ENCODE measurements around the gene GALNT13.

GALNT13 gene

DNA sequence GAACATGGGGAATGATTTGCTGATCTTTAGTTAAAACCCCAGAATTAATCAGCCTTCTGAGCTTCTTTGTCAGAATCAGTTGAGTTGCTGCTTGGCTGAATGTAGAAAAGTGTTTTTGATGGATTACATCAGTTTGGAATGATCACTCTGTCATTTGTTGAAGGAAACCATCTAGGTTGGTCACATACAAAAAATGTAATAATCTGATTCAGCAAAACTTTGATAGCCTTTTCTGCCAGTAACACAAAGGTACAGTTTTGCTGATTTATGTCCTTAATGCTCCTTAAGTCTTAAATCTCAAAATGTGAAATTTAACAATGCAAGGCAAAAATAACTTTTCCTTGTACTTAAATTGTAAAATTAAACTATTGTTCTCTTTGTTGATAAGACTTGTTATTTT is 74.3 kb downstream of the GALNT13 start:
- DNase-seq = no peak

DNA sequence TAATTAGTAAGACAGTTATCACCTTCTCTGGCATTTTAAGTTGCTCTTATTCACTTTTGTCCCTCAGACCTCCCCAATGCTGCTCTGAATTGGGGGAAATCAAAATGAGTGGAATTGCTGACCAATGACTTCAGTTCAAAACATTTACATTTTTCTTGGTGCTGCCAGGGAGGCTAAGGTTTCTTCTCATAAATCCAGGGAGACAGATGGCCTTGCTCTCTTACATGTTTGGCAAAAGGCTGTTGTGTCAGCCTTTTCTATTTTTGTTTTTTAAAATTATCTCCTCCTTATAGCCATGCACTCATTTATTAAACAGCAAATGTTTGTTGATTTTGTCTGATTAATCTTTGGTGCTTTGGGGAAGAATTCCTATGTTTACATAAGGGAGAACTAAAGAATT is 82.0 kb downstream of the GALNT13 start:
- DNase-seq = no peak

DNA sequence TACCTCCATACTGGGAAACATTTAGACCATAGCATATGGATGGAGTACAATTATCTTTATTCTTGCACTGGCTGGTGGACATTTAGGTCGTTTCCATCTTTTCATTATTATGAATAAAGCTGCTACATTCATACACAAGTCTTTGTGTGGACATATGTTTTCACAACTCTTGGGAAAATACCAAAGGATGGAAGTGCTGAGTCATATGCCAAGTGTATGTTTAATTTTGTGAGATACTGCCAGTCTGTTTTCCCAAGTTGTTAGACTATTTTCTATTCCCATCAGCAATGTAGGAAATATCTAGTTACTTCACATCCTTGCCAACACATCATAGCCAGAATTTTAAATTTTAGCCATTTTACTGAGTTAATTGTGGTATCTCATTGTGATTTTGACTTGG is 91.5 kb downstream of the GALNT13 start:
- no peak for DNase-seq

DNA sequence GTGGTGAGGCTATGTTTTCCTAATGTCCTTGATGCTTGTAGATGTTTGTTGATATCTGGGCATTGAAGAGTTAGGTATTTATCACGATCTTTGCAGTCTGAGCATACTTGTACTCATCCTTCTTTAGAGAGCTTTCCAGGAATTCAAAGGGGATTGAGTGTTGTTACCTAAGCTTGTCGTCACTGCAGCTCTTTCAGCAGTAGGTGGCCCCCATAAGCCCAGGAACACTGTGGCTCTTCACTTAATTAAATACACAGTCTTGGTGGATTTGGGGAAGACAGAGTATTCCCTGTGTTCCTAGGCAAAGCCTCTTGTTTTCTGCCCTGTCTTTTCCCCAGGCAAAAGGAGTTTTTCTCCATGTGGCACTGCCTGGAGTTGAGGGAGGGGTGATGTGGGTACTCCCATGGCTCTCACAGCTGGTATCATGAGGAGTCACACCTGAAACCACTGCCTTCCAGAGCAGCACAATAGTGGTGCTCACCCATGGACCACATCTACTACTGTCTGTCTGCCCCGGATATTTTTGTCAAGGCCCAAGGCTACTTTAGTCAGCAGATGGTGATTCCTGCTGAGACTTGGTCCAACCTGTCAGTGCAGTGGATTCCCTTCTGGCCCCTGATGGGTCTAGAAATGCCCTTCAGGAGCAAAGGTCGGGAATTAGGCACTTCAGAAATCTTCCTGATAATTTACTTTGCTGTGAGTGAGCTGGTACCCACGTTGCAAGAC is 95.7 kb downstream of the GALNT13 start:
- no peak for DNase-seq

DNA sequence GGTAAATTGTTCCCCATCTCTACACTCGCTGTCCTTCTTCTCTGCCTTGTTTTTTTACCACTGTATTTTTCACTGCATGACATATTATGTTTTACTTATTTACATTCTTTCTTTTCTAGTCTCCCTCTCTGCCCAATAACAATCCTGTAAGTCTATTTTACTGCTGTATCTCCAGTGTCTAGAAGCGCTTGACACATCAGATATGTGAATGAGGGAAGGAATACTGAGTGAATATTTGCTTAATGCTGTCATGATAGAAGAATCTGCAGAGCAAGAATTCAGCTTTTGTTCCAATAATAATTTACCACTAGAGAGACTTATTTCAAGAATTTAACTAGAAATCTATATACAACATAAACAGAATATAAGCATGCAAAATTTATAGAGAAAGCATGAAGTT is 99.5 kb downstream of the GALNT13 start:
- DNase-seq = no peak

DNA sequence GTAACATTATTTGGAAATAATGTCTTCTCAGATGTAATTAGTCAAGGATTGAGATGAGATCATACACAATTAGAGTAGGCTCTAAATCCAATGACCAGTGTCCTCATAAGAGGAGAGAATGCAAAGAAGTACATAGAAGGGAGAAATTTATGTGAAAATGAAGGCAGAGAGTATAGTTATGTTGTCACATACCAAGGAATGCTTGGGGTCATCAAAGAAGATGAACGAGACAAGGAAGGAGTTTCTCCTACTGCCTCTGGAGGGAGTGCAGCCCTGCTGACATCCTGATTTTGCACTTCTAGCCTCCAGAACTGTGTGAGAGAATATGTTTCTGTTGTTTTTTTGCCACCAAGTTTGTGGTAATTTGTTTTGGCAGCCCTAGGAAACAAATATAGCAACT is 100.1 kb downstream of the GALNT13 start:
- DNase-seq = no peak

DNA sequence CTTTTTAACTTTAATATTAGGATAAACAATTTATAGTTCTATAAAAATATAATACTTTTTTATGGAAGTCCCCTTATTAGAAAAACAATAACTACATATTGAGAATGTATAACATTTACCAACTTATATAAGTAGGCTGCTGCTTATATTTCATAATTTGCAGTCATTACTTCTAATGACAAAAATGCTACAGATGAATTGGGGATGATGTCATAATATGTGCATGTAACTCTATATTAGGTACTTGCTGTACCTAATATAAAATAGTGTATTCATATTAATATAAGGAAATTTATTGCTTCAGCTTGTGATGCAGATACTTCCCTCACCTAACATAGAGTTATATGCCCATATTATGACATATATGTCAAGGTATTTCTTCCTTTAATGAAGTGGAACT is 100.7 kb downstream of the GALNT13 start:
- no peak for DNase-seq

DNA sequence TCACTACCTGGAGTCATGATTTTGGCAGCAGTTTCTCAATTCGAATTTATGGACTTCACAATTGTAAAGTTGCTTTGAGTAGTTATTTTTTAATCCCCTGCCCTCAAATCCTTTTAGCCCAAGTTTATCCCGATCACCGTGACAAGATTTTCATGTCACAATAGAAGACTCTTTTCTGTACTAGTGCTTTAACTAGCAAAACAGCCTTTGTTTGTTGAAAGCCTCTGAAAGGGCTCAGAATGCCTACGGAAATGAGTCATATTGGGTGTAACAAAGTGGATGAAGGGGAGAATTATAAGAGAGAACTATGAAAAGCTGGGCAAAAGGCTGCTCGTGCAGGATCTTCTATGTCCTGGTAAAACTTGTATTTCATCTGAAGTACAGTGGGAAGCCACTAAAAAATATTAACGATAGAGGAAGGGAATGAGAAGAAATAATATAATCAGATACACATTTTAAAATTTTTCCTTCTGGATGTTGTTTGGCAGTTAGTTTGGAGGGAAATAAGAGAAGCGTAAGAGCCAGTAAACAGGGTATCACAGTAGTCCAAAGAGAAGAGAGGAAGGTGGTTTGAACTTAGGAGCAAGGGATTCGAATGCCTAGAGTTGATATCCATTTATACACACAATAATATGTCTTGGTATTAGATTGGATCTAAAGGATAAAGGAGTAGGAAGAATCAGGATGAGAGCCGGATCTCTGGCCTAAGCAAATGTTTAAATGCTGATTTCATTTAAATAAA is 114.9 kb downstream of the GALNT13 start:
- no peak for DNase-seq

DNA sequence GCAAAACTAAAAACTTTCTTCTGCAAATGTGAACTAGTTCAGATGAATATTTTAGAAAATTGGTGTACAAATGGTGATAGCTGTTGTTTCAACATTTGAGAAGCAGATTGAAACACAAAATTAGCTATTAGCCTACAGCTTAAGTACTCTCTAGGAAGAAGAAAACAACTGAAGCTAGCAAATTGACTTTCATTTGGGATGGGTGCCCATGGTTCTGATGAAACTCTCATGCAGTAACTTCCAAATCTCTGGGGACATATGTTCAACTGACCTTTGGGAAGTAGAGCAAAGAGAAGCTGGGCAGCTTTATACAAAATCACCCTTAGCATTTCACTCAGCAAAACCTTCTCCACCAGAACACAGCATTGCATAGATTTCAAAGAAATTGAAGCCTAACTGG is 119.0 kb downstream of the GALNT13 start:
- no peak for DNase-seq

DNA sequence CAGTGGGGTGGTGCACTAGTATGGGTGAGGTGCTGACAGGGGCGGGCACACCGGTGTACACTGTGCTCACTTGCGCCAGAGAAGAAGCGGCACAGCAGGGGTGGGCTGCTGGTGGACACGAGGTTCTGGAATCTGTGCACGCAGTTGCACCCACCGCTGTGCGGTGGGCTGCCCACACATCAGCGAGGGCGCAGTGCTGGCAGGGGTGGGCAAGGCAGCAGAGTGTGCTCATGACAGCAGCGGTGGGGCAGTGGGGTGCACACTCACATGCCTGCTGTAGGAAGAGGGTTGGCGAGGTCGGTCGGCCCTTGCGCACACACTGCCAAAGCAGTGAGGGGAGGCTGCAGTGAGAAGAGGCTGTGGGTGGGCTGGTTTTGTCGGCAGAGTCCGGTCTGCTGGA is 141.8 kb downstream of the GALNT13 start:
- no peak for DNase-seq

DNA sequence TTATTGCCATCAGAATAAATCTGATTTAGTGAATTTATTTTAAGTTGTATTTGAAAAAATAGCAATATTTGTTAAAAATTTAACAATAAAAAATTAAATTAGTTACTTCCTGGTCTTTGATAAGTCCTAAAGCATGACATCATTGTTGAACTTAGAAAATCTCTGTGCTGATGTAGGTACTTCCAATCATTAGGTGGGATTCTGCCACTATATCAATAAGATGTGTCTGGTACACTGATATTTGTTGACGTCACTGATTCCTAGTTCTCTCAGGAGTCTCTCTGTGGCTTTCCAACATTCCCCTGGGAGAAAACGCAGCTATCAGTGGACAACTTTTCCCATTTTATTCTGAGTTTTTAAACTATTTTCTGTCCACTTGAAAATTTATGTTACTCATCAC is 143.5 kb downstream of the GALNT13 start:
- DNase-seq = no peak

DNA sequence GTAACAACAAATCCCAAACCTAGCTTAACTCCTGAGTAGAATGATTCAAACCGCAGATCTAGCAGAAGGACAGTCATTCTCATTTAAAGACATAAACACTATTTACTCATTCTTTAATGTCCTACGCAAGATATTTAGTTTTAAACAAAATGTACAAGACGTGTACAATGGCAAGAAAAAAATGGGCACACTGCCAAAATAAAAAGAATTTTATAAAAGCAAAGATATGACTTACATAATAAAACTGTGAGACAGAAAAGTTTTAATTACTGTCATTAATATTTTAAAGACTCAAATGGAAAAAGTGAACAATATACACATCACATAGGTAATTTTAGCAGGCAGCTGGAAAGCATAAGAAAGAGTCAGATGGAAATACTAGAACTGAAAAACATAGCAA is 157.8 kb downstream of the GALNT13 start:
- DNase-seq = no peak

DNA sequence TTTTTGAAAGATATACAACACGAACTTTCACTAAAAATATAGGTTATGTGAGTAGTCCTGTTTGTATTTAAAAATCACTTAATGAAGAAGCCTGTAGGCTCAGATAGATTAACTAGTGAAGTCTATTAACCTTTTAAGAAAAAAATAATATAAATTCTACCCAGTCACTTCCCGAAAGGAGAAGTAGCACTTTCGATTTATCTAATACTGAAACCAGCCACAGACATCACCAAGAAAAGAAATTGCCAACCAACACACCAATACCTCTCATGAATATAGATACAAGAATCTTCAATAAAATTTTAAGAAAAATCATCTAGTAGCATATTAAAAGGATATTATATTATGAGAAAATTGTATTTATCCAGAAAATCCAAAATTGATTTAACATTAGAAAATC is 160.5 kb downstream of the GALNT13 start:
- DNase-seq = no peak

DNA sequence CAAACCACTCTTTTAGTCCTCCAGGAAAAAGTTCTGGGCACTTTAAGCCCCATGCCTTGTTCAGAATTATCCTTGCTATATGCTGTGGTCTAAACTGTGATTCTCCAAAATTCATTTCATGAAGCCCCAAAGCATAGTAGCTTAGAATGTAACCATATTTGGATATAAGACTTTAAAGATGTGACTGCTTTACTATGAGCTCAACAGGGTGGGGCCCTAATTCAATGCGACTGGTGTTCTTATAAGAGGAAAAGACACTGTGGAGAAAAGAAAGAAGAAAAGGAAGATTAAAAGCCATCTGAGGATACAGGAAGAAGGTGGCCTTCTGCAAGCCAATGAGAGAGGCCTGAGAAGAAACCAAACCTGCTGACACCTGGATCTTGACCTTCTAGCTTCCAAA is 174.8 kb downstream of the GALNT13 start:
- no peak for DNase-seq

DNA sequence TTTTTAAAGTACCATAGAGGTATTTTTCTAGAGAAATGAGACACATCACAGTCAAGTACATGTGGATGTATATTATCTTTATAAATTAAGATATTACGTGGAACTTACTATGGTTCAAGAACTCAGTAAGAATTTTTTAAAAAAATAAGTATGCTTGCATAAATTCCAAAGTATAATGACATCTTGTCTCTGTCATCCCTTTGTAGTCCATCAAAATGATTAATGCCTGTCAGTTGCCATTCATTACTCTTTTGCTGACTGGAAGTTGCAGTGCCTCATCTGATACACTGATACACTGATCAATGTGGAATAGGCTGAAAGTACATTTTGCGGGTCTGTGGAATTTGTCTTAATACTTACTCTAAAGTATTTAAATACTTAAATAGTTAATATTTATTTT is 177.2 kb downstream of the GALNT13 start:
- DNase-seq = no peak

DNA sequence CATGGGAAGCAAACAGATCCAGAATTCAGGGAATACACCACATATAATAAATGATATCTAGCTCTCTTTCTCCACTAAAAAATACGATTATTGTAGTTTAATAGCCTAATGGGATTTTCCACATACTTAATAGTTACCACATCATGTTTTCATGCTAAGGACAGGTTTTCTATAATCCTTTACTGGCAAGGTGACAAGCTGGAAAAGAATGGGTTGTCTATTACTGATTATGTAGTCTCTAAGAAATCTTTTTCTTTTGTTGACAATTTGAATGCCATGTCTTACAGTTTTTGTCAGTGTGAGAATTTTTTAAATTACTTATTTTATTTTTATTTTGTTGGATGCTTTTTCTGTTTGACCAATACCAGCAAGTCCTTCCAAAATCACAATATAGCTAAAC is 177.8 kb downstream of the GALNT13 start:
- DNase-seq = no peak

DNA sequence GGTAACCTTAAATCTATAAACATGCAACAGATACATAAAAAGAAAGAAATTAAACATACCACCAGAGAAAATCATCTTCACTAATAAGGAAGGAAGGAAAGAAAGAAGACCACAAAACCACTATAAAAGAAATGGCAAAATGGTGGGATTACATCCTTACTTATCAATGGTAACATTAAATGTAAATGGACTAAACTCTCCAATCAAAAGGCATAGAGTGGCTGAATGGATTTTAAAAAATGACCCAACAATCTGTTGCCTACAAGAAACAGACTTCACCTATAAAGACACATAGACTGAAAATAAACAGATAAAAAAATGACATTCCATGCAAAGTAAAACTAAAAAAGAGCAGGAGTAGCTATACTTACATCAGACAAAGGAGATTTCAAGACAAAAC is 195.4 kb downstream of the GALNT13 start:
- DNase-seq = no peak

DNA sequence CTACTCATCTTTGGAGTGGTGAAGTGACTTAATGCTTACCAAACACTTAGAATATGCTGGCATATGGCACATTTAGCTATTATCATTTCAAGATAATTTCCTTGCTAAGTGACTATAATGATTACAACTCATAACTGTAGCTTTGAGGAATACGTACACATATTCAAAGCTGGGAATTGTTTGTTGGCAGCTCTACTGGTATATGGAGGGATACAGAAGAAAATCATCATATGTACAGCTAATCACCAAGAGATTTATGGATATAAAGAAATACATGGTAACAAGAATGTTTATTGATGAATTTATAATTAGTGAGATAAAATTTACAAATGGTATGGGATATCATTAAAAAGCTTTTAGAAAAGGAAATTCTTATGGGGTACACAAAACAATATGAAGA is 207.2 kb downstream of the GALNT13 start:
- no peak for DNase-seq

DNA sequence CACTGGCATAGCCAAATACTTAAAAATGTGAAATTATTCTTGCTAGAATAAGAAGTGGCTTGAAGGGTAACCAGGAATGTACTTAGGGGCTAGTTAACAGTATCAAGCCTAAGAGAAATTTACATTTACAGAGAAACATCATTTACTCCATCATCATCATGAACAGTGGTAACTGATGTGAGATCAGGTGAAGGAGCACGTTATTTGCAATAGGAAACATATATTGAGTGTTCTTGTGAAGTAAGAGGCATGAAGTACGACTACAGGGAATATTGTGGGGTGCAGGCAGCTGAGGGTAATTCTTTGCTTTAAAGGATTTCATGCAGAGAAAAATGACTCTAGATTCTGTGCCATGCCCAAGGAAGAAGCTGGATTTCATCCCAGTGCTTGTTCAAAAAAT is 220.8 kb downstream of the GALNT13 start:
- no peak for DNase-seq

DNA sequence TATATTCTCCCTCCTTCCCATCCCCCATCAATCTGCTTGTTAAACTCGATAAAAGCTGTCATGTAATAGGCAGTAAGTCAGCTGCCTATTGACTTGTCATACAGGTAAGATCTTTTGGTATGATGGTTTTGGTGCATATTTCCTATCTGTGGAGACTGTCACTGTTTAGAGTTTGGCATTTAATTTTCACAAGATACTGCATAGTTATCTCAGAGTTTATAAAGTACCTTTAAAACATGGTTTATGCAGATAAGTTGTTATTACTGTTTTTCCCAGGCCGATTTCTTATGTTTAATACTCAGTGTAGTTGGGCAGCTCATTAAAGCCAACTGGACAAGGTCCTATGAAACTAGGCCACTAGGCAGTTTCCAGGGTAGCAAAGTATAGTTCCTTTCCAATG is 222.1 kb downstream of the GALNT13 start:
- DNase-seq = no peak

DNA sequence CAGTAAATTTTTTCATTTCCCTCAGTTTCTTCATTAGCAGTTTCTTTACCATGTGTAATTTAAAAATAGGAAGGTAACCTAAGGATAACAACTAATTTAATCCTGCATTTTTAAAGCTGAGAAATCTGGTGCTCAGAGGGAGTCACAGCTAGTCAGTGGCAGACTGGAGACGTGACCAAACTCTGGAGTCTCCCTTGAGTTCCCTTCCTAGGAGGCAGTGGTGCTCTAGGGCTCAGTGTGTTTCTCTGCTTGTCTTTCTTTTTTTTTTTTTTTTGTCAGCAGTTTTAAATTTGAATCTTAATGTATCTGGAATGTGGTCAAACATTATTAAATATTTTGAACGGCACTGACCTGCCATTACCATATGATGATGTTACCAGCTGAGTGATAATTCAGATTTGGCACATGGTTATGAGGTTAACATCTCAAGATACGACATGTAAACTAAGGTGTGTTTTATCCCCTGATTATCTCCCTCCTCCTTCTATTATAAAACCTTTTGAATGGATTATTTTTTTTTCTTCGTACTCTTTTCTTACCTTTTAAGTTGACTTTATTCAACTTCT is 226.2 kb downstream of the GALNT13 start:
- no peak for DNase-seq

DNA sequence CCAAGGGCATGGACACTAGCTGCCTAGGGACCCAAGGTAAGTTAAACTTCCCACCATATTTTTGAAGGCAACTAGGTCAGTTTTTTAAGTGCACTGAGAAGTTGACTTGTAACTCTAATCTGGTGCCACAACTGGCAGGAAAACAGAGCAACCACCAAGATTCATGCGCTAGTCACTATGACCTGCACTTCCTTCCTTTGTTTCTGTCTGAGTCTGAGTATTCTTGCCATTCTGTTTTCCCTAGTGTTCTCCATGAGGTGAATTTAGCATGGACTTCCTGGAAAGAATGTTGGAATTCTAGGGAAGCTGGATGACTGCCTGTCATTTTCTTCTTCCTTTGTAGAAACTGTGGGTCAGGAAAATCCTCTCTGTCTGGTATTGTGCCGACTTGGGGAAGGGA is 249.0 kb downstream of the GALNT13 start:
- no peak for DNase-seq

DNA sequence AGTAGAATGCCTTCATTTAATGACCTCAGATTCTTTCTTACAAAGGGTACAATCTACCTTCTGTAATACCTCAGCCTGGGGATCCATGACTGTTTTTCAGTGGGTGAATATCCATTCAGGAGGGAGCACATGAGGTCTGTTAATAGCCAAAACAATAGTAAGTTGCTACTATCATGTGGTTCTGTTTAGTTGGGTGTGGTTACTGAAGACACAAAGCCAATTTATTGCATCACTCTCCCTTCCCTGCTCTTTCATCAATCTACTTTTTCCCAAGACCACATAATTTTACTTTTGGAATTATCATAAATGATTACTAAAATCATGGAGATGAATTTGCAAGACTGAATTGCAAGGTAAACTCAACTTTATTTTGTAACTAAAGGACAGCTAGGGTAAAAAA is 254.2 kb downstream of the GALNT13 start:
- DNase-seq = no peak

DNA sequence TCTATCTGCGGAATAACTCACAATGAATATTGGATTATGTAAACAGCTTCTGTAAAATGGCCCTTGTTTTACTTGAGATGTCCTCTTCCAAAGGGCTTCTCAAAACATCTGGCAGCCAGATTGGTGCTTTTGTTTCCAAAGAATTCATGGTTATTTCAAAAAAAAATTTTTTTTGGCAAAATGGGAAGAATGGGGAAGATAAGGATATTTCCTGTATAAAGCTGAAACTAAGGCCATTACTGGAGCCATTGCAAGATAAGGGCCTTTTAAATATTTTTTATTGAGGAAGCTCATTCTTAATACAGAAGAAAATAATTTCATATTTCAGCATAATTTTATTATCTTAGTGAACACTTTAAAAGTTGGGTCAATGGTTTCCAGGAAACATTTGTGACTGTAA is 259.1 kb downstream of the GALNT13 start:
- DNase-seq = no peak

DNA sequence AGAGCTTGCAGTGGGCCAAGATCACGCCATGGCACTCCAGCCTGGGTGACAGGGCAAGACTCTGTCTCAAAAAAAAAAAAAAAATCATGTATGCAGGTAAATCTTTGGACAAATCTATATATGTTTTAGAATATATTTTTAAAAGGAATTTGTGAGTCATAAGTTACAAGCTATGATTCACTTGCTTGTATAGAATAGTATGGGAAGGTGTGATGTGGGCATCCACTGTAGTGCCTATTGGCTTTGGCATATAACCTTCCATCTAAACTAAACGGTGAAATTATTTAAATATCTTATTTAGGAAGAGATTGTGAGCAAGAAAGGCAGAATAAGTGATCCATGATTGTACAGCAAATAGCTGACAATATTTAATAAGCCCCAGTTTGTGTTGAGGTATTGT is 261.1 kb downstream of the GALNT13 start:
- DNase-seq = no peak

Measured in AML-193 (cell line).